HG02678 (cell line): ENCODE data around the gene ZNF668.
"Not testable (repeated sequence)": the region's sequence is repeated elsewhere in the genome, so short reads cannot be mapped to it uniquely, and the experiment has no call there.

Experiments used
- ATAC-seq: cut with Tn5 transposase; IDR thresholded peaks from one replicate; pipeline ENCODE4 v1.9.1; 2021; ENCODE audit warnings: mild to moderate bottlenecking, moderate library complexity; ENCODE audit not compliant: unreplicated experiment

ZNF668 gene

GRCh38 chr16:31061126-31061812 lies 12.8 kb downstream of the ZNF668 start:
- ATAC-seq: no peak

DNA sequence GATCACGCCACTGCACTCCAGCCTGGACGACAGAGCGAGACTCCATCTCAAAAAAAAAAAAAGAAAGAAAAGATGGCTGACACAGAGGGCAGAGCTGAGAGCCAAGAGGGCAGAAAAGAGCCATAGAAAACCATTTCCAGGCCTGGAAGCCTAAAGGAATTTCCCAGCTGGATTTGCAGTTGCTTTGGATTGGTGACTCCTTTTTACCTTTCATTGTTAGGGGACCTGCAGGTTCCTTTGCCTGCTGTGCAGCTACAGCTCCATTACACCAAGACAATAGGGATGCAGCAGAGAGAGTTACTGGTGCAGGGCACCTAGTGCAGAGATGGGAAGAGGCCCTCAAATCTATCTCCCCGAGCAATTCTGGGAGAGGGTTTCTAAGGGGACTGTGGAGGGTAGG lies 18.4 kb downstream of the ZNF668 start:
- ATAC-seq: no peak

DNA sequence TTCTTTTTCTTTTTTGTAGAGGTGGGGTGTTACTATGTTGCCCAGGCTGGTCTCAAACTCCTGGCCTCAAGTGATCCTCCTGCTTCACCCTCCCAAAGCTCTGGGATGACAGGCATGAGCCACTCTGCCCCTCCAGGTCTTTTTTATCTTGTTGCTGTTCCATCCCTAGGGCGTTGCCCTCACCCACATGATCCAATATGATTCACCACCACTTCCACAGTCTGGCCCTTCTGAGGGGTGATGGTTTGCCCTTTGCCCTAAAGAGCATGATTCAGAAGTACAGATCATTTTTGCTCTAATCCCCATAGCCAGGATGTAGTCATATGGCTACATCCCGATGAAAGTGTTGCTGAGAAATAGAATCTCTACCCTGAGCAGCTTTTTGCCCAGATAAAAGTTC lies 21.9 kb downstream of the ZNF668 start:
- no peak for ATAC-seq

DNA sequence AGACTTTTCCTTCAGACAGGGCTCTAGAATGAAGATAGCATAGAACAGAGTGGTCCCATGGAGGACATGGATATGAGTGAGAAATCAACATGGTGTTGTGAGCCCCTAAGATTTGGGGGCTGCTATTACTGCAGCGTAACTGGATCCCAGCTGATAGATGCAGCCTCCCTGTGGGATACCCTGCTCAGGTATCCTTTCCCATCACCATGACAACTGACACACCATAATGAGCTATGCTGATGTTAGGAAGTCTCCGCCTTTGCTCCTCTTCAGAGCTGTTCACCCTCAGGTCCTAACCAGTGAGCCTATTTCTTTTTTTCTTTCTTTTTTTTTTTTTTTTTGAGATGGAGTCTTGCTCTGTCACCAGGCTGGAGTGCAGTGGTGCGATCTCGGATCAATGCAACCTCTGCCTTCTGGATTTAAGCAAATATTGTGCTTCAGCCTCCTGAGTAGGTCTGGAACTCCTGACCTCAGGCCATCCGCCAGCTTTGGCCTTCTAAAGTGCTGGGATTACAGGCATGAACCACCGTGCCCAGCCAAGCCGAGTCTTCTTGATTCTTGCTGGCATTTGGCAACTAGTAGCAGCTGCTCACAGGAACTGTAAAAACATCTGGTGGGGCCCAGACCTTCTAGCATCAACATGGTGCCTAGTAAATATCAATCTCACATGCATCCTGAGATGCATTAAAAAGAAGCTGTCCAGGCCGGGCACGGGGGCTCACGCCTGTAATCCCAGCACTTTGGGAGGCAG lies 23.6 kb downstream of the ZNF668 start:
- no peak for ATAC-seq

DNA sequence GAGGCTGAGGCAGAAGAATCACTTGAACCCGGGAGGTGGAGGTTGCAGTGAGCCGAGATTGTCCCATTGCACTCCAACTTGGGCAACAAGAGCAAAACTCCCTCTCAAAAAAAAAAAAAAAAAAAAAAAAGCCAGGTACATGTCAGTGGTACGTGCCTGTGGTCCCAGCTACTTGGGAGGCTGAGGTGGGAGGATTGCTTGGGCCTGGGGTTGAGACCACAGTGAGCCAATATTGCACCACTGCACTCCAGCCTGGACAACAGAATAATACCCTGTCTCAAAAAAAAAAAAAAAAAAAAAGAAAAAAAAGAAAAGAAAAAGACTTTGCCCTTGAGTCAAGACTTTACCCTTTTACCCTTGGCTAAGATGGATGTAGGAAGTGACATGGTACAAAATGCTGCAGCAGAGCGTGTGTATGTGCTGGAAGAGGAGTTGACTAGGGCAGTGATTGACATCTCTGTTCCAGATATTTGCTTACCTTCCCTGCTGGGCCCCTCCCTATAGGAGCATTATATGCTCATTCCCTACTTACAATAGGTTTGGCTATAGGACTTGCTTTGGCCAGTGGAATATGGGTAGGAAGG lies 30.1 kb downstream of the ZNF668 start:
- no peak for ATAC-seq

DNA sequence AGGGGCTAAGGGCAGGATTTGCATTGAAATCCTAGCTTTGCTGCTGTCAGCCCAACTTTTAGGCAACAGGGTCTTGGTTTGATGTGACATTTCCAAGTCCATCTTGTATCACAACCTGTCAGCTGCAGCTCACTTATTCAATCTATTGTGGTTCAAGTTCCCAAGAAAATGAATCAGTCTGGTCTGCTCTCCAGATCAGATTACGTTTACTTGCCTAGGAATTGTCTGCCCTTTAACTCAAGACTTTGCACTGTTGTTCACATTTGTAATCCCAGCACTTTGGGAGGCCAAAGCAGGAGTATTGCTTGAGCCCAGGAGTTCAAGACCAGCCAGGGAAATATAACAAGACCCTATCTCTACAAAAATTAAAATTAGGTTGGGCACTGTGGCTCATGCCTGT lies 30.7 kb downstream of the ZNF668 start:
- ATAC-seq: no peak

DNA sequence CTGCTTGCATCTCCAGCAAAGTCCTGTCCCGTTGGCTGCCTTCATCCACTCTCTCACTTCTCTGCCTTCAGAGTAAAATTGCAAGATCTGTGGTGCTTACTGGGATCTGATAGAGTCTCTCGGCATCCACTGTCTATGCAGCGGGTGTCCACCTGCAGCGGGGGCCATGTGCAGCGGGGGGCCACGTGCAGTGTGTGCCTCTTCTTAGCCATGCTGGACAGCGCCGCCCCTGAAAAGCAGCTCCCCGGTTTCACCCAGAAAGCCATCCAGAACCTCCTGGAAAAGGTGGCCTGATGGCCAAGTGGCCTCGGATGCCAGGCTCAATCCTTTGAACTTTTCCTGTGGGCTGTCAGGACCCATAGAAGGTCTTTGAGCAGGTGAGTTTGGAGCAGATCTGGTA lies 31.2 kb downstream of the ZNF668 start:
- no peak for ATAC-seq

DNA sequence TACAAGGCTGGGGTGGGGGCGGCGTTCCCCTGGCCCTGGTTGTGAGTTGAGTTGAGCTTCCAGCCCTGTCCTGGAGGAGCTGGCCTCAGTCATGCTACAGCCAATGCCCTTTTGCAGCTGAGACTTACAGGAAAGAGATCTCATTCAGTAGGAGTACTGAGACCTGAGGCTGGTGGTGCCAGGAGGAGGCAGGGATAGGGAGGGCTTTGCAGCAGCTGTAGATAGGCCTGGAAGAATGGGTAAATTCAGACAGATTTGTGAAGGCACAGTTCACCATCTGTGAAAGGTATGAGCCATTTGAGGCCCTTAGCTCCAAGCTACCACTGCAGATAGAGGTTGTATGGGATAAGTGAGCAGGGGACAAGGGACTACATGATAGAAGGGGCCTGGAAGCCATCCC lies 35.0 kb downstream of the ZNF668 start:
- ATAC-seq: no peak

DNA sequence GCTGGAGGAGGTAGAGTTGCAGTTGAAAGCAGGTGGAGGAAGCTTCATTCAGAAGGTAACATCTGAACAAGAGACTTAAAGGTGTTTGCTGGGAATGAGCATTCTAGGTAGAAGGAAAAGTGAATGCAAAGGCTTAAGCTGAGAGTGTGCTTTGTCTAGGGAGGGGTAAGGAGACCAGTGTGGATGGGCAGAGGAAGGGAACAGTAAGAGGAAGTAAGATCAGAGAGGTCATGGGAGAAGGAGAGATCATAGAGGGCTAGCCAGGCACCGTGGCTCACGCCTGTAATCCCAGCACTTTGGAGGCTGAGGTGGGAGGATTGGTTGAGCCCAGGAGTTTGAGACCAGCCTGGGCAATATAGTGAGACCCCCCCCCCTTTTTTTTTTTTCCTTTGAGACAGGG lies 37.3 kb downstream of the ZNF668 start:
- no peak for ATAC-seq

- peak; percentile 43 for ATAC-seq
Measured at GRCh38 chr16:31033709-31034492, 40.1 kb downstream of the ZNF668 start.

DNA sequence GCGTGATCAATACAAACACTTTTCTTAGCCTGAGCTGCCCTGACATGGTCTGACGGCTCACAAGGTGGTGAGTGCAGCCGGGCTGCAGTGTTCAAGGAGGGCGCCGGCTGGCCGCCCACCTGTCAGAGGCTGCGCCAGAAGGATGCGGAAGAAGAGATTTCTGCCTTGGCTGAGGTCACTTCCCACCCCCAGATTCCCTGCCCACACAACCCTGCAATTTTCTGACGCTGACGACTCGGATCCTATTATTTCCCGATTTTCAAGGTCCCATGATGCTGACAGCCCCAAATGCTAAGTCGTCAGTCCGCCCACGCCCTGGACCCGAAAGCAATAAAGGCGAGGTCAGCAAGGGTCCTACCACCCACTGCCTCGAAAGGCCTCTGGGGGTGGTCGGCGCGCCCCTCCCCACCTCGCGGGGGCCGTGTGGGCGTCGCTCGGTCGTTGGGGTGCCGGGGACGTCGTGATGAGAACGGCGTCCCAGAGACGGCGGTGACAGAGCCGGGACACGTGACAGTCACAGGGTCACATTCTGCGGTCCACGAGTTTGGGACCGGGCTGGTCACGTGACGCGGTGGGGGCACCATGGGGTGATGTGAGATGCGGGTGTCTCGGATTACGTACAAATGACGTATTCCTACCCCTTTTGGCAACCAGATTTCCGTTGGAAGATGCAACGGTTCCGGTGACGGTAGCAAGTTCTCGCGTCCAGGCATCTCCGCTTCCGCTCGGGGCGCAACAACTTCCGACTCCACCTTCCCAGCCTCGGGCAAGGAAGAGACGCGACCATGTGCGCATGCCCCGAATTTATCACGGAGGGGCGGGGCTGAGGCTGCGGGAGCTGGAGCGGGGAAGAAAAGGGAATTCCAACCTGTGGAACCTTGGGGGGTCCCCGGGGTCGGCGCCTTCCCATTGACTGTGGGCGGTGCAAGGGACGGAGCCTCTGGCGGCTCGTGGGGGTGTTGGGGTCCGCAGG lies 41.0 kb downstream of the ZNF668 start, which contains the start of gene STX4:
Gene STX4 (plus strand): TSS at position 823 of the 973 bp plus-strand sequence. CDS start 248 bp downstream, outside the sequence.
- ATAC-seq: peak; percentile 77

GRCh38 chr16:31031276-31031675 lies 42.8 kb downstream of the ZNF668 start:
- no peak for ATAC-seq

DNA sequence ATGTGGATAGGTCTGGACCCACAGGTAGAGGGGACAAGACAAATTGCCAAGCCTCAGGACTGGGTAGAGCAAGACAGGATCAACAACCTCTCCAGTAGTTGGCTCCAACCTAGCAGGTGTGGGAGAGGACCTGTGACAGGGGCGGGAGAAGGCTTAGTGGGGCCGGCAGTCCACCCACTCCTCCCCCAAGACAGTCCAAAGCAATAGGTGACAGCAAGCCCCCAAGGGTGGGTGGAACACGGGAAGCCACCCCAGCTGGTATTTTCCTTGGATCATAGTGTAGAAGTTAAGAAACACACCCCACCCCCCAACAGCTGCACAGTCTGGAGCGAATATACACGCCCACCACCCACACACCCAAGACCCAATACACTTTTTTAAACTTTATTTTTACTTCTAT lies 44.8 kb downstream of the ZNF668 start:
- no peak for ATAC-seq

DNA sequence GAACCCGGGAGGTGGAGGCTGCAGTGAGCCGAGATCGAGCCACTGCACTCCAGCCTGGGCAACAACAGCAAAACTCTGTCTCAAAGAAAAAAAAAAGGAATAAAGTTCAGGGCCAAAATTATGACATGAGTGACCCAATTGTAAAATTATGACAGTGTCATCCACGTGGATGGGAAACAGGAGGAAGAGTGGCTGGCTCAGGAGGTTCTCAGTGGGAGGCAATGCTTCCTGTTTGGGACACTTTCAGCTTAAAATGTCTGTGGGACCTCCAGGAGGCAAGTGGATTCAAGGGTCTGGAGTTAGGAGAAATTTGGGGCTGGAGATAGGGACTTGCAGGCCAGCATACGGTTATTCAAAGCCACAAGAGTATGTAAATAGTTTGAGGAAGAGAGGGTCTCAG lies 48.7 kb downstream of the ZNF668 start:
- ATAC-seq: no peak

DNA sequence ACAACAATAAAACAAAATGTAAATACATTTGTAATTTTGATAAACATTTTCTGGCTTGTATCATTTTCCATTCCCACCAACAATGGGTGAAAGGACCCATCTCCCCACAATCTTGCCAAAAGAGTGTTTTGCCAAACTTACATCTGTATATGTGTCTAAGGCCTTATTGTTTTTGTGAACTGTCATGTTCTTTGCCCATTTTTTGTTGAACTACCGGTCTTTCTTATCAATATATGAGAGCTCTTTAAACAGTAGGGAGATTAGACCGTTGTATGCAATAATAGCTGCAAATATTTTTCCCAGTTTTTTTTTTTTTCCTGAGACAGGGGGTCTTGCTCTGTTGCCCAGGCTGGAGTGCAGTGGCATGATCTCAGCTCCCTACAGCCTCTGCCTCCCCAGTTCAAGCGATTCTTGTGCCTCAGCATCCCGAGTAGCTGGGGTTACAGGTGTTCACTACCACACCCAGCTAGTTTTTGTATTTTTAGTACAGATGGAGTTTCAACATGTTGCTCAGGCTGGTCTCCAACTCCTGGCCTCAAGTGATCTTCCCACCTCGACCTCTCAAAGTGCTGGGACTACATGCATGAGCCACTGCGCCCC lies 50.3 kb downstream of the ZNF668 start:
- ATAC-seq: no peak

DNA sequence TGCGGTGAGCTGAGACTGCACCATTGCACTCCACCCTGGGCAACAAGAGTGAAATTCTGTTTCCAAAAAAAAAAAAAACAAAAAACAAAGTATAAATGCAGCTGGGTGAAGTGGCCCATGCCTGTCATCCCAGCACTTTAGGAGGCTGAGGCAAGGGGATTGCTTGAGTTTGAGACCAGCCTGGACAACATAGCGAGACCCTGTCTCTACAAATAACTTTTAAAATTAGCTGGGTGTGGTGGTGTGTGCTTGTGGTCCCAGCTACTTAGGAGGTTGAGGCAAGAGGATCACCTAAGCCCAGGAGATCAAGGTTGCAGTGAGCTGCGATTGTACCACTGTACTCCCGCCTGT lies 50.8 kb downstream of the ZNF668 start:
- ATAC-seq: no peak

DNA sequence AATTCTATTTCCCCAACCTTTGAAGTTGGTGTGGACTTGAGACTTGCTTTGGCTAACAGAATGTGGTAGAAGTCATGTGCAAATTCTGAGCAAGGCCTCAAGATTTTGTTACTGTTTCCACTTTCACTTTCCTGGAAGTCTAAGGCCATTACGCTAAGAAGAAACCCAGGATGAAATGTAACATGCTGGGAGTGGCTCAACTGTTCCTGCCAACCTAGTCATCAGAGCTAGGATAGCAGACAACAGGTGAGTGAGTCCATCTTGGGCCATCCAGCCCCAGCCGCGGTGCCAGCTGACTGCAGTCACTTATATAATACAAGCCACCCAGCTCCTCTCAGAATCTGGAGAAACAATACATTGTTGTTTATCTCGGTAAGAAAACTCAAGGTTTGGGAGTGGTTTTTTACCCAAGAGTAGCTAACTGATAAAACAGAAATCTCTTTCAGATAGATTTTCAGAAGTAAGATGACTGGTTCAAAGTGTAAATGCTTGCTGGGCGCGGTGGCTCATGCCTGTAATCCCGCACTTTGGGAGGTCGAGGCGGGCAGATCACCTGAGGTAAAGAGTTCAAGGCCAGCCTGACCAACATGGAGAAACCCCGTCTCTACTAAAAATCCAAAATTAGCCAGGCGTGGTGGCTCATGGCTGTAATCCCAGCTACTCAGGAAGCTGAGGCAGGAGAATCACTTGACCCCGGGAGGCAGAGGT lies 51.3 kb downstream of the ZNF668 start:
- no peak for ATAC-seq

GRCh38 chr16:31020536-31020935 lies 53.5 kb downstream of the ZNF668 start:
- ATAC-seq: no peak

- not testable (repeated sequence) for ATAC-seq
Measured at GRCh38 chr16:31017756-31018155, 56.3 kb downstream of the ZNF668 start.
